ENCODE data around the gene ACBD4.

ACBD4 gene

DNA sequence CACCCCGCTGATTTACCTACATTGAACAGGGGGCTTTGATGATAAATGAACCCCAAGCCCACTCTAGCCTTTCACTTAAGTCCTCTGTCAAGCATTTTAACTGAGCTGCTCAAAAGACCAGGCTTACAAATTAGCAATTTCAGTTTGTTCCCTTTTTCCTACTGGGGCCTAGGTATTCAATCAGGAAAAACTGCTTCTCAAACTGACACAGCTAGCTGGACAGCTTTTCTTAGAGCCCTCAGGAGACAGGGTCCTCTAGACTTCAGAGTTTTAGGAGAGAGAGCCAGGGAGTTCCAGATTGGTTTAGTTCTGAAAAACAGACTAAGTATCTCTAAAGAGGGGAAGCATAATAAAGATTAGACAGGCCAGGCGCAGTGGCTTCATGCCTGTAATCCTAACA, 20.0 kb downstream of the ACBD4 start:
- H3K79me2 ChIP-seq (ENCODE audit: low read length): peaks cover 25% of the 10 kb centered on the region

DNA sequence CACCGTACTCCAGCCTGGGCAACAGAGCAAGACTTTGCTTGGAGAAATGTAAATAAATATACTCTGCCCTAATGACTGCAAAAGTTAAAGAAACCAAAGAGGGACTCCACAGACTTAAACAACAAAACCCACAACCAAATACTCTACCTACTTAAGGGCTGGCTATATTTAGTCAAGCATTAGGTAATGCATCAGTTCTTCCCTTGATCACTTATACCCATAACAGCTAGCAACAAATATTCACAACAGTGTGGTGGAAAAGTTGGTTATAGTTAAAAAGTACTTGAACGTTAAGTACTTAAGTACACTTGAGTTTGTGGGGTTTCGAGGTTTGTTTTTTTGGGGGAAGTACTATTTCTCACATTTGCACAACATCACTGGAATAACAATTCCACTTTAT, 20.8 kb downstream of the ACBD4 start:
- Histone ChIP-seq H3K79me2 (ENCODE audit: low read length) (peaks cover 28% of the 10 kb centered on the region), H3K36me3 (replicated peaks; ENCODE audit: low read depth, low read length) (peaks cover 18% of the 10 kb centered on the region), H3K27me3 (ENCODE audit: low read depth, low read length) (no peaks in the 10 kb centered on the region), H4K20me1 (ENCODE audit: insufficient read depth, low read length) (peaks cover 11% of the 10 kb centered on the region), H3K9ac (ENCODE audit: low read length) (no peak overlapping the region), H3K4me3 (ENCODE audit: low read length) (no peak overlapping the region), H3K4me1 (ENCODE audit: low read length) (peaks cover 13% of the 10 kb centered on the region), H3K27ac (ENCODE audit: low read length) (no peak overlapping the region), H3K4me2 (ENCODE audit: low read length) (no peak overlapping the region), H3K9me3 (ENCODE audit: insufficient read depth, low read length) (no peaks in the 10 kb centered on the region), H2AFZ (ENCODE audit: low read depth, low read length) (no peak overlapping the region)
- TF ChIP-seq, protein P1, sequence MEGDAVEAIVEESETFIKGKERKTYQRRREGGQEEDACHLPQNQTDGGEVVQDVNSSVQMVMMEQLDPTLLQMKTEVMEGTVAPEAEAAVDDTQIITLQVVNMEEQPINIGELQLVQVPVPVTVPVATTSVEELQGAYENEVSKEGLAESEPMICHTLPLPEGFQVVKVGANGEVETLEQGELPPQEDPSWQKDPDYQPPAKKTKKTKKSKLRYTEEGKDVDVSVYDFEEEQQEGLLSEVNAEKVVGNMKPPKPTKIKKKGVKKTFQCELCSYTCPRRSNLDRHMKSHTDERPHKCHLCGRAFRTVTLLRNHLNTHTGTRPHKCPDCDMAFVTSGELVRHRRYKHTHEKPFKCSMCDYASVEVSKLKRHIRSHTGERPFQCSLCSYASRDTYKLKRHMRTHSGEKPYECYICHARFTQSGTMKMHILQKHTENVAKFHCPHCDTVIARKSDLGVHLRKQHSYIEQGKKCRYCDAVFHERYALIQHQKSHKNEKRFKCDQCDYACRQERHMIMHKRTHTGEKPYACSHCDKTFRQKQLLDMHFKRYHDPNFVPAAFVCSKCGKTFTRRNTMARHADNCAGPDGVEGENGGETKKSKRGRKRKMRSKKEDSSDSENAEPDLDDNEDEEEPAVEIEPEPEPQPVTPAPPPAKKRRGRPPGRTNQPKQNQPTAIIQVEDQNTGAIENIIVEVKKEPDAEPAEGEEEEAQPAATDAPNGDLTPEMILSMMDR (IDR thresholded peaks at IDR 0.05; ENCODE audit: low read depth, low read length): no peak
- no peak for TF ChIP-seq EZH2phosphoT487 (IDR thresholded peaks at IDR 0.05; ENCODE audit: low read depth)

More for the DNA sequence above, 20.0 kb downstream of the ACBD4 start:
- no peak for TF ChIP-seq EZH2phosphoT487 (IDR thresholded peaks at IDR 0.05; ENCODE audit: low read depth)
- TF ChIP-seq, protein P1 (IDR thresholded peaks at IDR 0.05; ENCODE audit: low read depth, low read length): no peak
- Histone ChIP-seq H3K36me3 (replicated peaks; ENCODE audit: low read depth, low read length) (peaks cover 18% of the 10 kb centered on the region), H3K4me1 (ENCODE audit: low read length) (peaks cover 21% of the 10 kb centered on the region), H3K9me3 (ENCODE audit: insufficient read depth, low read length) (no peaks in the 10 kb centered on the region), H3K27me3 (ENCODE audit: low read depth, low read length) (no peaks in the 10 kb centered on the region), H4K20me1 (ENCODE audit: insufficient read depth, low read length) (peaks cover 18% of the 10 kb centered on the region), H3K27ac (ENCODE audit: low read length) (no peak overlapping the region), H3K4me2 (ENCODE audit: low read length) (no peak overlapping the region), H3K4me3 (ENCODE audit: low read length) (no peak overlapping the region), H2AFZ (ENCODE audit: low read depth, low read length) (no peak overlapping the region), H3K9ac (ENCODE audit: low read length) (no peak overlapping the region)

DNA sequence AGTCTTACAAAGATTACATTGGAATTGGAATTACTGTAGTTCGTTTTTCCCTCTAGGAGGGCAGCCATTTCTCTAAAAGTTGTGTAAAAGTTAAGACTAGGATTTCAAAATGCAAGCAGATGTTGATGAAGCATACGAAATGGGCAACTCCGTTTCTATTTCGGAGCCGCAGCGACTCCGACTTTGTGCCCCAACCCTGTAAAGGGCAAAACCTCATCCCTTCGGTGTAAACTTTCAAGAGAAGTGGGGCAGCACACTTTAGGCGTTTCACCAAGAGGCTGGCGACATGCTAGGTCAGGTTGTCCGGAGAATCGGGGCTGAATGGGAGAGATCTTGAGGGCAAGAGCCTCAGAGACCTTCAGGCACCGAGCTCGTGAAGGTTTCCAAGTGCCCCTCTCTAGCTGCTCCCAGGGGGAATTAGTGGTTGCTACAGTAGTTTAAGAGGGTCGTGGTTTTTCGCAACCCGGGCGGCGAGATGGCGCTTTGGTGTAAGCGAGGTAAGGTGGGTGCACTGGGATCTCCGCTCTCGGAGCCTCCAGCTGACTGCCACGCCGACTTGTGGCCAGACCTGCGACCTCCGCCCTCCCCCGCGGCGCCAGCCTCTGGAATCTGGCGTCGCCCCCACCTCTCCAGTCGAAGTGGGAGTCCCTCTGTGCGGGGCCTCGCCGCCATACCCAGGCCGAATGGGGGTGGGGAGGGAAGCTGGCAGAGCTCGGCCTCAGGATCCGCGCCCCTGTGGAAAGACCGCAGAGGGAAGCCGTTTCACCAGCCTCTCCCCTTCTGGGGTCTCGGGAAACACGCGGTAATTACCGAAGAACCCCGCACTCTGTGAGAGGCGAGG, 25.2 kb downstream of the ACBD4 start:
- Histone ChIP-seq H4K20me1 (ENCODE audit: insufficient read depth, low read length) (peaks cover under 1% of the 10 kb centered on the region; the same call in 1 of the 2 replicates), H3K4me1 (ENCODE audit: low read length) (peaks cover 13% of the 10 kb centered on the region), H3K4me3 (ENCODE audit: low read length) (peak overlapping the region; percentile 93), H3K27ac (ENCODE audit: low read length) (peak overlapping the region; percentile 80), H3K9me3 (ENCODE audit: insufficient read depth, low read length) (no peaks in the 10 kb centered on the region), H3K27me3 (ENCODE audit: low read depth, low read length) (no peaks in the 10 kb centered on the region), H2AFZ (ENCODE audit: low read depth, low read length) (no peak overlapping the region), H3K79me2 (ENCODE audit: low read length) (peaks cover 26% of the 10 kb centered on the region), H3K36me3 (replicated peaks; ENCODE audit: low read depth, low read length) (peaks cover 18% of the 10 kb centered on the region), H3K9ac (ENCODE audit: low read length) (peak overlapping the region; percentile 91), H3K4me2 (ENCODE audit: low read length) (peak overlapping the region; percentile 91)
- no peak for TF ChIP-seq EZH2phosphoT487 (IDR thresholded peaks at IDR 0.05; ENCODE audit: low read depth)
- TF ChIP-seq, protein P1 (IDR thresholded peaks at IDR 0.05; ENCODE audit: low read depth, low read length): no peak; the same call in none of the 2 replicates

DNA sequence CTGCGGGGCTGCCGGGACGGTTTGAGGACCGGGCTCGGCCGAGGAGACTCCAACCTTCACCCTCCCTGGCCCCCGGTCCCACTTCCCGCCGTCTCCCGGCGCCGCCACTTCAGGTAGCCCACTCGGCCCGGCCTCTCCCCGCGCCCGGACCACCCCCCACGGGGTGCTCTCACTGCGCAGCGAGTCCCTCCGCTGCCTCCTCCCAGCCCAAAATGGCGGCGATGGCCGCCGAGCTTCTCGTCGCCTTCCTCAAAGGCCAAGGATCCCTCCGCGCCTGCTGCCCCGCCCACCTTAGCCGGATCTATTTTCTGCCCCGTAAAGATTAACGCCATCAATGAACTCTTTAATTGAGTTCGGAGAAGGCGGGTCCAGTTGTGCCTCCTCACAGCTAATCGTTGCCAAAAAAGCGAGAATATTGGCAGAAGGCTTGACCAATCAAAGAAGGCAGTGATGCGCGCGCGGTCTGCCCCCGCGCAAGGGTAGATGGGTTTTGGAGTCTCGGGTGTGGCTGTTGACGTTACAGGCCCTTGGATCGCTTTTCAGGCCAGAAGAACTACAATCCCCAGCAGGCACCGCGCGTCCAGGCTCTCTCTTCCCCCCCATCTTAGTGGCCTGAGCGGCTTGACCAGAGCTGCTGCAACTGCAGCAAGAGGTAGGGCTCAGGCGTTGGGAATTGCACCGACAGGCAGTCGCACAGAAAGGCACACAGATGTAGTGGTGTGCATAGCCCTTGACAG, 26.0 kb downstream of the ACBD4 start, which contains the start of gene HEXIM2:
Gene HEXIM2 (plus strand): TSS at position 588 of the 737 bp plus-strand sequence. CDS start 919 bp downstream, outside the sequence.
- H3K4me3 ChIP-seq (ENCODE audit: low read length): peak within 1 kb of the TSS; percentile 93
- H3K27me3 ChIP-seq (ENCODE audit: low read depth, low read length): no peaks in the 10 kb centered on the region
- H3K4me2 ChIP-seq (ENCODE audit: low read length): peak within 1 kb of the TSS; percentile 91
- H2AFZ ChIP-seq (ENCODE audit: low read depth, low read length): peak within 1 kb of the TSS; percentile 50
- TF ChIP-seq, protein P1 (IDR thresholded peaks at IDR 0.05; ENCODE audit: low read depth, low read length): no peak
- no peak for TF ChIP-seq EZH2phosphoT487 (IDR thresholded peaks at IDR 0.05; ENCODE audit: low read depth)
- H3K79me2 ChIP-seq (ENCODE audit: low read length): peaks cover 26% of the 10 kb centered on the region
- H4K20me1 ChIP-seq (ENCODE audit: insufficient read depth, low read length): no peaks in the 10 kb centered on the region
- peak within 1 kb of the TSS; percentile 91 for H3K9ac ChIP-seq (ENCODE audit: low read length)
- H3K36me3 ChIP-seq (replicated peaks; ENCODE audit: low read depth, low read length): peaks cover 18% of the 10 kb centered on the region
- peaks cover 13% of the 10 kb centered on the region for H3K4me1 ChIP-seq (ENCODE audit: low read length)
- H3K9me3 ChIP-seq (ENCODE audit: insufficient read depth, low read length): no peaks in the 10 kb centered on the region
- H3K27ac ChIP-seq (ENCODE audit: low read length): peak within 1 kb of the TSS; percentile 80

Measured in OCI-LY3 (cell line).